GM19043 (cell line): ENCODE results near the gene PLXNC1.
A peak's percentile ranks its signal among the peaks of the same experiment; 100 is the strongest.

ENCODE experiments used
- ATAC-seq: cut with Tn5 transposase; IDR thresholded peaks from one replicate; pipeline ENCODE4 v1.9.1; 2021; ENCODE audit warnings: low read depth; ENCODE audit not compliant: unreplicated experiment

Gene PLXNC1

DNA sequence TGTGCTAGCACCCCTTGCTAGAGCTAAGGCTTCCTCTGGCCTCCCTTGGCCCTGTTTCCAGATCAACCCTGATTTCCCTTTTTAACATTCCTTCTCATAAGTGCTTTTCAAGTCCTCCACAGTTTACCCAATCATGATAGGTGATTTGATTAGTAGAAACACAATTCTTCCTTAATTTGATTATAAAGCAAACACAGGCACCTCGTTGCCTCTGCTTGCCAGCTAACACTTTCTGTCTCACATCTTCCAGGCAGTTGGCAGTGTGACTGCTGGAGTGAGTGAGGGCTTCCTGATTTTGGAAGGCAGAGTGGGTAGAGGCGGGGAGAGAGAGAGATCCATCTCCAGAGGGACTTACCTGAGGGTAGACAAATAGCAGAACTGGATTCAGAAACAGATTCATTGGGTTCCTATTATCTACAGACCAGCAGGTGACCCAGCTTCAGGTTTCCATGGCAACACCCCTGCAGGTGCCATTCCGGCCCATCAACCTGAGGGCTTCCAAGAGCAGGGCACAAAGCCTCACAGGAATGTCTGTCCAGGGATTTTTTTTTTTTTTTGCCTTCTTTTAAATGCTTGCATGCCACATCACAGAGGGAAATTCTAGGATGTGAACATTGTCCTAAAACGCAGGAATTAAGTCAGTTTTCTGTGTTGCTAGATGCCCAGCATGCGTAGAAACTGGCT is 77.7 kb downstream of the PLXNC1 start:
- ATAC-seq = no peak

DNA sequence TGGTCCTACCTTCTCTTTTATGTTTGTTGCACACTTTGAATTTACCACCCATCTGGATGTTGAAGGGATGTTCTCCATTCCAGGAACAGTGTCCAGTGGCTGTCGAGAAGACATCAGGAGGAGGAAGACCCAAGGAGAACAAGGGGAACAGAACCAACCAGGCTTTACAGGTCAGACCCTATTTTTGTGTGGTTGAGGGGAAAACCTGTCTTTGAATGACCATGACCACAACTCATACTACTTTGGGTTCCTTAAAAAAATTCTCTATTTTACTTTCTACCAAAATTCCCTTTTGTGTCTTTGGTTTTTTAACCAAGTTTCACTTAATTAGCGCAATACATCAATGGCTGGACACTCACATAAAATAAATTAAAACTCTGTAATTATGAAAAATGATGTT is 78.7 kb downstream of the PLXNC1 start:
- no peak for ATAC-seq

DNA sequence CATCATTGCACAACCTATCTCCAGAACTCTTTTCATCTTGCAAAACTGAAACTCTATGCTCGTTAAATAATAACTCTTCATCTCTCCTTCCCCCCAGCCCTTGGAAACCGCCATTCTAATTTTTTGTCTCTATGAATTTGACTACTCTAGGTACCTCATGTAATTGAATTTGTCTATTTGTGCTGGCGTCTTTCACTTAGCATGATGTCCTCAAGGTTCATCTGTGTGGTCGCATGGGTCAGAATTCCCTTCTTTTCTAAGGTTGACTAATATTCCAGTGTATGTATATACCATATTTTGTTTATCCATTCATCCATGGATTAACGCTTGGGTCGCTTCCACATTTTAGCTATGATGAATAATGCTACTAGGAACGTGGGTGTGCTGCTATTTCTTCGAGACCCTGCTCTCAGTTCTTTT is 80.1 kb downstream of the PLXNC1 start:
- ATAC-seq = peak; percentile 40

DNA sequence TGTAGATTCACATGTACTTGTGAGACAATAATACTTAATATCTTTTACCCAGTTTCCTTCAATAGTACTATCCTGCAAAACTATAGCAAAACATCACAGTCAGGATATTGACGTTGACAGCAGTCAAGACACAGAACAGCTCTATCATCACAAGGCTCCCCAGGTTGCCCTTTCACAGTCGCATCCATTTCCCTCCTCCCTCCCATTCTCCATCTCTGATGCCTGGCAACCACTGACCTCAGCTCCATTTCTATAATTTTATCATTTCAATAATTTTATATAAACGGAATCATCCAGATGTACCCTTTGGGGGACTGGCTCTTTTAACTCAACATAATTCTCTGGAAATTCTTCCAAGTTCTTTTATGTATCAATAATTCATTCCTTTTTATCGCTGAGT is 81.5 kb downstream of the PLXNC1 start:
- ATAC-seq = no peak

DNA sequence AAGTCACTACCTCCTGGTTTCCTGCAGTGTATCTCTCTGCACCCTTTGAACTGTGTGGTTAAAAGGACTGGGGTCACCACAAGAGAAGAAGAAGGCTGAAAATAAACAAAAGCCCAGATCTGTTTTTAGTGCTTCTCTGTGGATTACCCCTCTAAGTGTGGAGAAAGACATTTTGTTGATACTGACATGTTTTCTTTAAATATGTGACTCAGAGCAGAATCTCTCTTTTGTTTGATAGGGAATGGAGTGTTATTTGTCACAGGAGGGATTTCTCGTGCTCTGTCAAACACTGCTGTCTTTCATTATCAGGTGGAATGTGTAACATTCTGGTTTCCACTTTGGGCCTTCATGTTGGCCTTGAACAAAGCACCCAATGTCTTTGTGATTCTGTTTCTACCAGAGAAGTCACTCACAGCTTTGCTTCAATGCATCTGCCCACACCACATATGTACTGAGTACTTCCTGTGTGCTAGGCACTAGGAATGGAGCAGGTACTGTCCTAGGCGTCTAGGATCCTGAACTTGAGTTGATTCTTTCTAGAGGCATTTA is 82.1 kb downstream of the PLXNC1 start:
- no peak for ATAC-seq

DNA sequence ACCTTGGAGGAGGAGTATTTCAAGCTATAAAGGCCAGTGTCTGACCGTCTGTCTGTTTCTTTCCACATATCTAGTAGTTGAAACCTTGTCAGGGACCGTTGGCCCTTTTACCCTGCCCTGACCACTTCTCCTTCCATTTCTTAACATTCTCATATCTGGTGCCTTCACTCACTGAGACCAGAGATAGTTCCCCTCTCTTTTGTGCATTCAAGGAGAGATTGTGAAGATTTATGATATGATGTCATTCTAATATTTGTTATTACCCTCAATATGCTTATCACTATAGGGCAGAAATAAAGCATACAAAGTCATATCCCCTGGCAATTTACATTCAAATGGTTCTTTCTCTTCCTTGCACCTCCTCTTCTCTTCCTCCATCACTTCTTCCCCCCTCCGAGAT is 83.3 kb downstream of the PLXNC1 start:
- ATAC-seq = no peak

DNA sequence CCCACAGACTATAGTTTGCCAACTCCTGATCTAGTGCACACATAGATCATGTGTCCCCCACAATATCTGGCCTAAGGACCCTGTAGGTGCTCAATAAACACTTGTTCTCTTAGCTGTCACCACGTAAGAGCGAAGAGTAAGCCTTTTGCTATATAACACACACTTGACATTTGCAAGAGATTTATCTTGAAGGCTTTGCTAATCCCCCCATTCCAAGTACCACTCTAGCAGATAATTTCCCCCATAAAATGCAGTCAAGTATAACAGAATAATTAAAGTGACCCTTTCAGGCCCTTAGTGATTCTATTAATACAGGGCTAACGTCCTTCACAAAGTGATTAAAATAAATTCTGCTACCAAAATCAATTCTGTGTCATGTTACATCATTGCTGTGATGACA is 87.5 kb downstream of the PLXNC1 start:
- no peak for ATAC-seq

DNA sequence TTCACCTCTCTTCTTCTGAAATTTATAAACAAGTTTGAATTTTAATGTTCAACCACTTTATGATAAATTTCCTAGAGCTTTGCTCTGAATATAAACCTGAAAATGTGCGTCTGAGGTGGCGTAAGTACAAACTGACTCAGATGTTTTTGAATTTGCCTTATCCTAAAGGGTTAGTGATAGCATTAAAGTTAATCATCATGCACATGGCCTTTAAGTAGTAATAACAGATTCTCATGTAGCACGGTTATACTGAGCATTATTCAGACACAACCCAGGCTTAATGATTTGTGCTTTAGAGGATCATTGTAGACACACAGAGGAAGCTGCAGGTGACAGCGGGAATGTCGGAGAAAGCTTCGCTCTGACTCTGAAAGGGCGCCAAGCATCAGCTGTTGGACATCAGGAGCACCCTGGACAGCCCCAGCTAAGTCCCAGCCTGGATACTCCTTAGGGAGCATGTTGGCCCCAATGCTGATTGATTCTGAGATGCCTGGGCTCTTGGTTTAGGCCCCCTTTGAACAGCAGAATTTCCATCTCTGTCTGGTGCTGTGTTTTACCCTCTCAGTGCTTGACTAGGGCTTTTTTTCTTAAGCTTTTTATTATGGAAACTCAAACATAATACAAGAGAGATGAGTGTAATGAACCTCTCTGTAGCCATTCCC is 91.1 kb downstream of the PLXNC1 start:
- no peak for ATAC-seq

DNA sequence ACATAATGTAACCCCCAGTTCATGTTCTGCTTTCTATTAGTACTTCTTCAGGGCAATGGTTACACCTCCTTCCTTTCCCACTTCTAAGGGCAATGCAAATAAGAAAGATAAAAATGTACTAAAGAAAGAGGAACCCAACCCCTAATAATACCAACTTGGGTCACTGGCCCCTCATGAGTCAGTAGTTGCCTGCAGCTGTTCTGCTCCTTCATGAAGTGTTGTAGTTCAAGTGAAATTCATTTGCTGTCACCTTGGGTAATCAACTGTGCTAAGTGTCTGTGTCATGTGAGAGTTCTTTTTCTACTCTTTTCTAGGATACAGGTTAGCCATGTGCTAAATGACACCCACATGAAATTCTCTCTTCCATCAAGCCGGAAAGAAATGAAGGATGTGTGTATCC is 91.8 kb downstream of the PLXNC1 start:
- peak; percentile 89 for ATAC-seq

DNA sequence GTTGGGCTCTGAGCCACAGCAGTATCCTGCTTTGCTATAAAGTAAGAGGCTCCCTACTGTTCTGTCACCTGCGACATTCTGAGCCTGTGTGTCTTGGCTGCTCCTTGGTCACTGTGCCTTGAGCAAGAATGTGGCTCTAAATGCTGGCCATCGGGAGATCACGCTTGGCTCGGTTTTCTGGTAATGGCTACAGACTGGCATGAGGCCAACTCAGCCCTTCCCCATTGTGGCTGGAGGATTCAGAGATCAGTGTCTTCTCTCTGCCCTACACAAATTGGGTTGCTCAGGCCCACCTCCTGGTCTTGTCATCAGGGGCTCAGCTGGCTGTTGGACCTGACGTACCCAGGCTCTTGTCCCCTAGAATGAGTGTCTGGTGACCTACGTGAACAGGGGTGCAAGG is 94.5 kb downstream of the PLXNC1 start:
- ATAC-seq = no peak

DNA sequence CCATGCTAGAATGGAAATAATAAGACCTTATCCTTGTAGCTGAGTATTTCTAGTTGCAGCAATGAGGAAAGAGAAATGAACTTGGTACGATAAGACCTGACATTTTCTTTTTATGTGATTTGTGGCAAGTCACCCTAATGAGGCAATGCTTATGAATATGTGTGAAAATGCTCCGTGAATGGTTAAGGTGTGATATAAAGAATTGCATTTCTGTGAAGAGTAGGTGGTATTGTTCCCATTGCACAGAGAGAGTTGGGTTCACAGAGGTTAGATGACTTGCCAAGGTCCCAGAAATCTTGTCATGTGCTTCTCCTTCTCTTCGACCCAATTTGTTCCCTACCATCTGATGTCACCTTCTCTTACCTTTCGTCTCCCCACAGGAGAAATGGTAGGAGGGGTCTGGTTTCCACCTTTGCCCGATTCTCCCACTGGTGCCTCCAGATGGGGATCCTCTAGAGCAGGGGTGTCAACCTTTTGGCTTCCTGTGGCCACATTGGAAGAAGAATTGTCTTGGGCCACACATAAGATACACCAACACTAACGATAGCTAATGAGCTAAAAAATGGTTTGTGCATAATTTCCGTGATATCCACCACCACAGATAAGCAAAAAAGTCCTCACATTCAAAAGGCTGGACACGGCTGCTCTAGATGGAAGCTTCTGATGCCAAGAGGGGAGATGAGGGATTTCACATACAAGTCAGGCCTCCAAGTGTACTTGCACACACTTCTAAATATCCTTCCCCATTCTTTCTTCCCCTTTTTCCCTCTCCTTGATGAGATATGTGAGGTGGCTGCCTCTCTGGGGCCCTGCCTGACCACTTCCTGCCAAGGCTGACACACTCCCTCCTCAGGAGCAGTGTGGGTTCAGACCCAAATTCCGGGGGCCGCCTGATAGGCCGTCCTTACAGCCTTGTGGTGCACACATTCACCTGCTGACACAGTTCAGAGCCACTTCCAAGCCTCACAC is 96.1 kb downstream of the PLXNC1 start:
- ATAC-seq = peak; percentile 55

DNA sequence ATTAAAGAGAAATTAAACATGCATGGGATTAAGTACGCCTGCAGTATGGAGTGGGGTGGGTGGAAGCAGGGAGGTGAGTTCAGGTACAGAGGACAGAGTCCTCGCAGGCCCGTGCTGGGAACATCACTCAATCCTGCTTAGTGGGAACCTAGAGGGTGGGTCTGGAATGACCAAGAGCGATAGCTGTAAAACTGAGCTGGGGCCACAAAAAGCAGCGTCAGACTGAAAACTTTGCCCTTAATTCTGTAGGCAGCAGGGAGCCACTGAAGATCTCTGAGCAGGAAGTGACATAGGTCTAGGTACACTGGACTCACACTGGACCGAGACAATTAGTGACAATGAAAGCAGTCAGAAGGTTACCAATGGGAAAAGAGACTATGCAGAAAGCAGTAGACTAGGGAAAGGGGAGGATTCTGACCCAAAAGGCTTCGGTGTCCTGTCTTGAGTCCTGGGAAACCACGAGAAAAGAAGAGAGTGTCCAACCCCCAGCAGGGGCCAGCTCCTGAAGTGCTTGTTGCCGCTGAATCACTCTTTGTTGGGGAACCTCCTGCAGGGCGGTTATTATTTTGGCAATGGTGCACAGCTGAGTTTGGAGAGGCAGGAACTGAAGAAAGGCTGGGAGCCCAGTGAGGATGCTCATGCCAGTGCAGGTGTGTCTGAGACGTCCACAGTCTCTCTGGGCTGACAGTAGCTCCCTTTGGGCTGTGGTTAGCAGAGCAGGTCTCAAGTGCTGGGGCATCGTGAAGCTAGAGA is 97.4 kb downstream of the PLXNC1 start:
- no peak for ATAC-seq

DNA sequence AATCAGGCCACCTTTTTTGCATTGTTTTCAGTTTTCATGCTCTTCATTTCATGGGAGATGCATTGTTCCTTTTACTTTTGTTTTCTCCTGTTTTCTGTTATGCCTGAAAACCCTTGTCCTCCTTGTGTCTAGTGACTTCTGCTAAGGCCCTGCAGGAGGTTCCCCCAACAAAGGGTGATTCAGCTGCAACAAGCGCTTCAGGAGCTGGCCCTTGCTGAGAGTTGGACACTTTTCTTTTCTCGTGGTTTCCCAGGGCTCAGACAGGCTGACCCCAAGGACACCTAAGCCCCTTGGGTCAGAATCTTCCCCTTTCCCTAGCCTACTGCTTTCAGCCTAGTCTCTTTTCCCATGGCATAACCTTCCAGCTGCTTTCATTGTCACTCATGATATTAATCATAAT is 98.9 kb downstream of the PLXNC1 start:
- ATAC-seq = no peak

DNA sequence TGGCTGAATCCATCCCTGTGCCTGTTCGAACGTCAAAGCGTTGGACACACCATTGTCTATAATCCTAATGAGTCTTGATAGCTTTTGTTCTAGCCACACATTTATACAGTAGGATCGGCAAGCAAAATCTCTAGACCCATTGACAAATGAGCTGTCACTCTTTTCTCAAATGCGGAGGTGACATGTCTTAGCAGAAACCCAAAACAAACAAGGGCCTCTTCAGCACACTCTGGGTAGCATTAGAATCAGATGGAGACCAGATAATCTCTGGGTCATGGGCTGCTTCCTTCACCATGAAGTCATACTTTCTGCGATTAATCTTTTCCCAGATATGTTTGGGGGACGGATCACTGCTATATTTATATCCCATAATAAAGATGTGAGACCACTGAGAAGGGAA is 100.2 kb downstream of the PLXNC1 start:
- no peak for ATAC-seq

DNA sequence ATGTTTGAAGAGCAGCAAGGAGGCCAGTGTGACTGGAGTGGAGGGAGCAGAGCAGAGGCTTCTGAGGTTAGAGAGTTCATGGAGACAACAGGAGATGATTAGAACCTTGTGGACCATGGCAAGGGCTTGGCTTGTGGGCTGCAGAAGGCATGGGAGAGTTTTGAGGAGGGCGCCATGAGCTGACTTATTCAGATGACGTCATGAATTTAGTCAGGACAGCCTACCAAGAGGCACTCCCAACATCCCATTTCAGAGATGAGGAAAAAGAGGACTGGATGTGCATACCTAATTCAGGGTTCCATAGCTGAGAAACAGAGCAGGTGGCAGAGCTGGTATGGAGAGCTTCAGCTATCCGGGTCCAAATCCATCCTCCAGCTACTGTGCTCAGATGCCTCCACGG is 101.8 kb downstream of the PLXNC1 start:
- ATAC-seq = no peak

DNA sequence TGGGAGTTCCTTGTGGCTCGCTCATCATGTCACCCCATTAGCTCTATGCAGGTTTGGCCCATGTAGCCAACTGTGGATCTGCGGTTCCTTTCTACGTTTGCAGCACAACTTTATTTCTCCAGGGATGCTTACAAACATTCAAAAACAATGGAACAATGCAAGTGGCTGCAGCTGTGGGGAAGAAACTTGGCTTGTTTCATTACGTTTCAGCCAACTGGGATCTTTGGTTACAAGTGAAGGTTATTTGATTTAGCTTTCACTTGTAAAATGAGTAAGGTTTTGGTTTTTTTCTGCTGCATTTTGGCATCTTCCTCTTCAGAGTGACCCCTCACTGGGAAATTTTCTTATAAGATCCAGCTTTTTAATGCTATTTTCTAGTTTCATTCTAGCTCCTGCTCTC is 105.9 kb downstream of the PLXNC1 start:
- ATAC-seq = no peak

DNA sequence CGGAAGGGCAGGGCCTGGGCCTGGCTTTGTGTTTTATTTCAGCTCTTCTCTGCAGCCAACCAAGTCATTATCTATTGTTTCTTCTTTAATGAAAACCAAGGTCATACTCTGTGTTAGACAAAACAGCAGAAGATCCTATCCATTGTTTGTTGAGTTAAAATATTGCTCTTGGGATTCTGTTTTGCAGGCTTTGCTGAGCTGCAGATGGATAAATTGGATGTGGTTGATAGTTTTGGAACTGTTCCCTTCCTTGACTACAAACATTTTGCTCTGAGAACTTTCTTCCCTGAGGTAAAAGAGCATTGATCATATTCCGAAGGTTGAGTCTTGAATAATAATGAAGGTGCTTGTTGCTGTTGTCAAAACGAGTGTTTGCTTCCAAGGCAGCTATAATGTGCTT is 106.6 kb downstream of the PLXNC1 start:
- no peak for ATAC-seq

DNA sequence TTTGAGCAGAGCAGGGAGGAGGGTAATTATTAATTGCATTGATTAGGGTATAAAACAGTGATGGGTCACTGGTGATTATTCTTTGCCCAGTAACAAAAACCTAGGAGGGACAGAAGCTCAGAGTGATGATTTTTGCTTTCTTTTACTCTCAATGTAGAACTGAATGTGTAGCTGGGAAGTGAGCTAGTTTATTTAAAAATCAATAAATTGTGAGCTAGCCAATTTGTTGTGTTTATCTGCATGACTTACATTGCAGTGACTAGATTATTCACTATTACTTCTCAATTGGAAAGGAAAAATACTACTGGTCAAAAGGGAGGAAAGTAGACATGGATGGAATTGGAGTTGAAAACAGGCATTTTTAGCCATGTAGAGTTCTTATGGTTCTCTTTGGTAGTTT is 107.1 kb downstream of the PLXNC1 start:
- no peak for ATAC-seq

DNA sequence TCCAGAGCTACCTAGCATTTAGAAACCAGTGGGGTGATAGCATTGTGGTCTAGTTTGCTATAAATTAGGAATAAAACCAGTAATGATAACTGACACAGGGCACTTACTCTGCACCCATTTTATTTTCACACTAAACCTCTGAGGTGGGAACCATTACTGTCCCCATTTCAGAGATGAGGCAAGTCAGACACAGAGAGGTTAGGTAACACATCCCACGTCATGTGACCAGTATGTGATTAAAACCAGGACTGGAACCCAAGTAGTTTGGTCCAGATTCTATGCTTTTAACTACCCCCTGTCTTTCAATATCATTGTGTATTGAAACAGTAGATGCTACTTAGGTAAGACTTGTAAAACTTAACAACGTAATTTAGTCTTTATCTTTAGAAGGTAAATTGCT is 110.2 kb downstream of the PLXNC1 start:
- no peak for ATAC-seq

DNA sequence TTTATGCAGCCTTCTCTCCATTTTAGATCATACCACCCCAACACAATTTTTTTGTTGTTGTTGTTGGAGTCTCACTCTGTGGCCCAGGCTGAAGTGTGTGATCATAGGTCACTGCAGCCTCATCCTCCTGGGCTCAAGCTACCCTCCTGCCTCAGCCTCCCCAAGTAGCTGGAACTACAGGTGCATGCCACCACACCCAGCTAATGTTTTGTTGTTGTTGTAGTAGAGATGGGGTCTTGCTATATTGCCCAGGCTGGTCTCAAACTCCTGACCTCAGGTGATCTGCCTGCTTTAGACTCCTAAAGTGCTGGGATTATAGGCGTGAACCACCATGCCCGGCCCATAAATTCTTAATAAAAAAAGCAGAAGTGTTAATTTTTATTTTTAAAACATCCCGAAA is 111.6 kb downstream of the PLXNC1 start:
- no peak for ATAC-seq
